Left lobe of liver (tissue), 1 donor: ENCODE data around the gene AS3MT. TPM values are rescaled to one million over a fixed set of nuclear protein-coding genes. Genes with fewer than 3 reads are reported as not detected.

ENCODE experiments used
- total RNA-seq: library from RNA; stranded (reverse); gene quantifications from one replicate; pipeline ENCODE4 v1.2.1, GENCODE V29; 2021
- donor health status: DM: no; HTN: yes; CAD: no.

AS3MT gene
- total RNA-seq, 1 donor from 2014 or later, result 7.5 TPM

Other genes with a start within 250 kb of the AS3MT start
- gene TRIM8, start 225.0 kb upstream of the AS3MT start, total RNA-seq, result 39.1 TPM
- gene ARL3, start 155.1 kb upstream of the AS3MT start, total RNA-seq, result 2.5 TPM
- gene SFXN2, start 154.8 kb upstream of the AS3MT start, total RNA-seq, result 25.5 TPM
- 33.0 TPM for gene WBP1L, start 125.5 kb upstream of the AS3MT start, total RNA-seq
- gene CYP17A1, start 32.1 kb upstream of the AS3MT start, total RNA-seq, result 3.7 TPM
- gene BORCS7, start 15.2 kb upstream of the AS3MT start, total RNA-seq, result 17.0 TPM
- 7.9 TPM for gene CNNM2, start 48.8 kb downstream of the AS3MT start, total RNA-seq